Osteocyte (in vitro differentiated cells): ENCODE measurements around the gene IRF5. TPM values are rescaled to one million over a fixed set of nuclear protein-coding genes. Genes with fewer than 3 reads are reported as not detected.

Experiments
- DNase-seq: peaks from one replicate; pipeline ENCODE4 v3.0.0; 2021; ENCODE audit warnings: mixed read lengths; ENCODE audit not compliant: unreplicated experiment; ENCODE audit errors: extremely low spot score
- H3K27ac Mint-ChIP-seq: one replicate; pipeline ENCODE4 v1.8.0; 2021; ENCODE audit warnings: mild to moderate bottlenecking, mixed read lengths; ENCODE audit not compliant: unreplicated experiment
- H3K27me3 Mint-ChIP-seq: one replicate; pipeline ENCODE4 v1.8.0; 2021; ENCODE audit warnings: mixed read lengths; ENCODE audit not compliant: unreplicated experiment
- H3K36me3 Mint-ChIP-seq: one replicate; pipeline ENCODE4 v1.8.0; 2021; ENCODE audit warnings: mixed read lengths; ENCODE audit not compliant: unreplicated experiment
- H3K4me1 Mint-ChIP-seq: one replicate; pipeline ENCODE4 v1.8.0; 2021; ENCODE audit warnings: mixed read lengths; ENCODE audit not compliant: unreplicated experiment
- H3K4me3 Mint-ChIP-seq: one replicate; pipeline ENCODE4 v1.8.0; 2021; ENCODE audit warnings: mild to moderate bottlenecking, moderate library complexity, mixed read lengths; ENCODE audit not compliant: unreplicated experiment
- H3K9me3 Mint-ChIP-seq: one replicate; pipeline ENCODE4 v1.8.0; 2021; ENCODE audit warnings: mixed read lengths; ENCODE audit not compliant: unreplicated experiment
- total RNA-seq: library from RNA; stranded (reverse); gene quantifications from 2 replicates; pipeline ENCODE4 v1.2.1, GENCODE V29; 2021
- TF ChIP-seq, protein P1 (sequence below): fragments of 200-600 bp; sonication (generic); IDR thresholded peaks from 2 replicates; pipeline ENCODE4 v1.5.0; 2021; ENCODE audit warnings: antibody characterized with exemption, mild to moderate bottlenecking, moderate library complexity

The IRF5 gene
- total RNA-seq, 1 donor from 2014 or later = 0.24 TPM

GRCh38 chr7:128900237-128900636 lies 37.5 kb upstream of the IRF5 start:
- peaks cover 4% of the 10 kb centered on the region for H3K4me1 Mint-ChIP-seq
- no peak overlapping the region for H3K4me3 Mint-ChIP-seq
- H3K36me3 Mint-ChIP-seq = no peaks in the 10 kb centered on the region
- no peak overlapping the region for H3K27ac Mint-ChIP-seq
- no peaks in the 10 kb centered on the region for H3K9me3 Mint-ChIP-seq
- TF ChIP-seq, protein P1, sequence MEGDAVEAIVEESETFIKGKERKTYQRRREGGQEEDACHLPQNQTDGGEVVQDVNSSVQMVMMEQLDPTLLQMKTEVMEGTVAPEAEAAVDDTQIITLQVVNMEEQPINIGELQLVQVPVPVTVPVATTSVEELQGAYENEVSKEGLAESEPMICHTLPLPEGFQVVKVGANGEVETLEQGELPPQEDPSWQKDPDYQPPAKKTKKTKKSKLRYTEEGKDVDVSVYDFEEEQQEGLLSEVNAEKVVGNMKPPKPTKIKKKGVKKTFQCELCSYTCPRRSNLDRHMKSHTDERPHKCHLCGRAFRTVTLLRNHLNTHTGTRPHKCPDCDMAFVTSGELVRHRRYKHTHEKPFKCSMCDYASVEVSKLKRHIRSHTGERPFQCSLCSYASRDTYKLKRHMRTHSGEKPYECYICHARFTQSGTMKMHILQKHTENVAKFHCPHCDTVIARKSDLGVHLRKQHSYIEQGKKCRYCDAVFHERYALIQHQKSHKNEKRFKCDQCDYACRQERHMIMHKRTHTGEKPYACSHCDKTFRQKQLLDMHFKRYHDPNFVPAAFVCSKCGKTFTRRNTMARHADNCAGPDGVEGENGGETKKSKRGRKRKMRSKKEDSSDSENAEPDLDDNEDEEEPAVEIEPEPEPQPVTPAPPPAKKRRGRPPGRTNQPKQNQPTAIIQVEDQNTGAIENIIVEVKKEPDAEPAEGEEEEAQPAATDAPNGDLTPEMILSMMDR = no peak
- DNase-seq = no peak
- peaks cover 41% of the 10 kb centered on the region for H3K27me3 Mint-ChIP-seq

GRCh38 chr7:128902761-128903585 lies 34.8 kb upstream of the IRF5 start:
- Mint-ChIP-seq H3K27ac (no peak overlapping the region), H3K4me3 (no peak overlapping the region), H3K4me1 (peaks cover 4% of the 10 kb centered on the region), H3K9me3 (no peaks in the 10 kb centered on the region), H3K36me3 (no peaks in the 10 kb centered on the region), H3K27me3 (peaks cover 42% of the 10 kb centered on the region)
- TF ChIP-seq, protein P1 = no peak
- DNase-seq = no peak

DNA sequence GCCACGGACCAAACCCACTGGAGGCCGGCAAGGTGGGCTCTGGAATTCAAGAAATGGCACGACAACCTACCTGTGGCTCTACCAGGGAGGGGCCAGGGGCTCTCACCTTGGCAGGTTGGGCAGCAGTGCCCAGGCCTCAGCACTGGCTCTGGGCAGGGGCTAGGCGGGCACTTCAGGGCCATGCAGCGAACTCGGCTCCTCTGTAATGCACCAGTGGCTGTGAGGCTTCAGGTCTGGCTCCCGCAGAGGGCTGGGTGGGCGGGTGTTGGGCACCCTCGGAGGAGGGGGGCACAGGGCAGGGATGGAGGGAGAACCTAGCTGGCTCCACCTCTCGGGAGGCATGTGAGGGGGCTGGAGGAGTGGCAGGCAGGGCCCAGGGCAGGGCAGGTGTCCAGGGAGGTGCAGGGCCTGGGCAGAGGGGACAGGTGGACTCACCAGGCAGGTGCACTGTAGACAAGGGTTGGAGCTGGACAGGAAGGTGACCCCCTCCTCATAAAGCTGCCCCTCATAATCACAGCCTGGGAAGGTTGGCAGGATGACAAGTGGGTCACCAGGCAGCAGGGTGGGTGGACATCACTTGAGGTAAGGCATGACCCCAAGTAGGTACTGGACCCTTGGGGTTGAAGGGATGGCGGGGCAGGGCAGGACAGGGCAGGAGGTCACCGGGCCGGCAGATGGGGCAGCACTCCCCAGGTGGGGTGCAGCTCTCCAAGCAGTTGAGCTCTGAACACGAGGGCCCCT lies 33.9 kb upstream of the IRF5 start:
- Mint-ChIP-seq H3K27ac (no peak overlapping the region), H3K4me3 (no peak overlapping the region), H3K9me3 (no peaks in the 10 kb centered on the region), H3K4me1 (peaks cover 4% of the 10 kb centered on the region), H3K36me3 (no peaks in the 10 kb centered on the region), H3K27me3 (peaks cover 37% of the 10 kb centered on the region)
- no peak for DNase-seq
- TF ChIP-seq, protein P1 = no peak

DNA sequence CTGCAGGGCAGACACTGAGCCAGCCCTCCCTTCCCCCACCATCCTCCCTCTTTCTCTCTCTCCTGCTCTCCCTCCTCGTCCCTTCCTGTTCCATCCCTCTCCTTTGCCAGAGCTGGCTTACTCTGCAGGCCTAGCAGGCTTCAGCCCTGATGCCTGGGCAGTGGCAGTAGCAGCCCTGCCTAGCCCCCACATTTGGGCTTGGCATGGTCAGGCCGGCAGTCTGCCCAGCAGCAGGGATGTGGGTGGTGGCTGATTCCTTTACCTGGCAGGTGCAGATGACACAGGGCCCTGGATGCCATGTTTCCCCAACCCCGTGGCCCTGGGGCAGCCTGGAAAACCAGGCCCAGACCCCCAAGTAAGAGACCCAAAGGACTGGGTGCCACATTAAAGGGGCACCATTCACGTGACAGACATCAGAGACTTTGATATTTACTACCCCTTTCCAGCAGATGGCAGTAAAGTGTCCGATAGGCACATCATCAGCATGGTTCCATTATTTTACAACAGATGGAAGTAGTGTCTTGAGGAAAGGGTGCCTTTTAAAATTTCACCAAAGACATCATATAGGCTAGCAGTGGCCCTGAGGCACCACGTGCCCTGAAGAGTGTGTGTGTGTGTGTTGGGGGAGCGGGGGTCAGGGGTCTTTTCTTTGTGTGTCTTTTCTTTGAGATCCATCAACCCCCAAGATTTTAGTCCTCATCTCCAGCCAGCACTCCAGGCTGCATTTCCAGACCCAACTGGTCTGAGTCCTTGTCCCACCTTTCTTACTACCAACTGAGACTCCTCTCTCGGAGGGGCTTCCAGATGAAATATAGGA lies 33.1 kb upstream of the IRF5 start:
- TF ChIP-seq, protein P1 = peak; percentile 64
- Mint-ChIP-seq H3K27me3 (peaks cover 38% of the 10 kb centered on the region), H3K27ac (no peak overlapping the region), H3K4me1 (peaks cover 7% of the 10 kb centered on the region), H3K36me3 (no peaks in the 10 kb centered on the region), H3K9me3 (no peaks in the 10 kb centered on the region), H3K4me3 (no peak overlapping the region)
- DNase-seq = no peak
